Body of pancreas (tissue), 4 donors: ENCODE results near the gene WASF1.

Experiments used
- CTCF ChIP-seq, 7 experiments: fragments of 450-650 bp in 4 of 7; fragments of 200-600 bp in 3 of 7; sonication (generic) in 3 of 7; IDR thresholded peaks; one replicate each; pipeline ENCODE4 v1.5.1; 2016 to 2019; ENCODE audit warnings: antibody characterized with exemption in 7 of 7
- POLR2A ChIP-seq, 3 donors: fragments of 450-650 bp; IDR thresholded peaks; one replicate each; pipeline ENCODE4 v1.6.1; 2016; ENCODE audit warnings: antibody characterized with exemption in 3 of 3, mild to moderate bottlenecking in 2 of 3

GRCh38 chr6:110053395-110054240 is 125.9 kb downstream of the WASF1 start:
- TF ChIP-seq CTCF (IDR thresholded peaks at IDR 0.05): peak; percentile 48 to 84 (median 75)
- no peak for TF ChIP-seq POLR2A (IDR thresholded peaks at IDR 0.05)
